GM12878 (cell line): ENCODE data around the gene CADM2. TPM values are rescaled to one million over a fixed set of nuclear protein-coding genes. Genes with fewer than 3 reads are reported as not detected.

ENCODE experiments used
- ATAC-seq: fragments of 200-7000 bp; cut with Tn5 transposase; 3 replicates; pipeline ENCODE4 v1.9.1; 2020; ENCODE audit warnings: mild to moderate bottlenecking, moderate library complexity
- BruUV-seq: library from RNA; stranded (reverse); fragments of 400-500 nt; replicated peaks from 2 replicates; lab custom pipeline; 2021; lab: Mats Ljungman, UMichigan
- CTCF ChIA-PET: fragments of 300-600 bp; sonication (Branson Sonifier 250); formaldehyde crosslinking; extraction: SDS; loops from one replicate; lab custom pipeline; 2021; ENCODE audit warnings: inconsistent platforms; lab: Yijun Ruan, JAX
- POLR2A ChIA-PET: fragments of 350-600 bp; formaldehyde crosslinking; extraction: SDS; loops from one replicate; lab custom pipeline; 2021; ENCODE audit warnings: inconsistent platforms; lab: Charles Lee
- RAD21 ChIA-PET: fragments of 300-600 bp; sonication (Branson Sonifier 250); formaldehyde crosslinking; loops from one replicate; lab custom pipeline; 2023; ENCODE audit warnings: antibody characterized with exemption; ENCODE audit not compliant: unreplicated experiment; lab: Charles Lee
- SMC1A ChIA-PET: fragments of 300-600 bp; sonication (Branson Sonifier 250); formaldehyde crosslinking; loops from one replicate; lab custom pipeline; 2023; ENCODE audit not compliant: unreplicated experiment, uncharacterized antibody; lab: Charles Lee
- DNase-seq: peaks from one replicate; pipeline ENCODE4 v3.0.0-alpha.2; 2011; ENCODE audit warnings: low read depth, low spot score
- FAIRE-seq: peaks from 3 replicates; lab custom pipeline; 2011; peaks lifted over from hg19 to GRCh38; lab: Jason Lieb, UNC
- H2AFZ ChIP-seq: 2 replicates; pipeline ENCODE4 v1.6.0; 2011; ENCODE audit warnings: low read depth, low read length, control low read depth; ENCODE audit not compliant: control insufficient read depth
- H3K27ac ChIP-seq: 2 replicates; pipeline ENCODE4 v1.5.1; 2011; ENCODE audit warnings: control low read depth; ENCODE audit not compliant: control insufficient read depth, insufficient read depth
- H3K27me3 ChIP-seq, 2 experiments: replicated peaks in 1 of 2; 2 replicates each; pipeline versions ENCODE4 v1.6.0 to v1.6.1; 2011; ENCODE audit warnings: low read length in 1 of 2; ENCODE audit not compliant: control insufficient read depth in 2 of 2, insufficient read depth in 2 of 2
- H3K36me3 ChIP-seq, 2 experiments: 2 replicates each; pipeline ENCODE4 v1.5.1; 2011; ENCODE audit warnings: low read length in 1 of 2; ENCODE audit not compliant: control insufficient read depth in 2 of 2, insufficient read depth in 2 of 2
- H3K4me1 ChIP-seq: 2 replicates; pipeline ENCODE4 v1.6.1; 2011; ENCODE audit warnings: mild to moderate bottlenecking, low read length, moderate library complexity, mixed read lengths; ENCODE audit not compliant: control insufficient read depth, insufficient read depth
- H3K4me2 ChIP-seq: 2 replicates; pipeline ENCODE4 v1.6.0; 2011; ENCODE audit warnings: control low read depth; ENCODE audit not compliant: control insufficient read depth, insufficient read depth
- H3K4me3 ChIP-seq: fragments of 200-600 bp; sonication (generic); 2 replicates; pipeline ENCODE4 v1.5.1; 2016
- H3K79me2 ChIP-seq: 2 replicates; pipeline ENCODE4 v1.6.0; 2011; ENCODE audit warnings: low read length; ENCODE audit not compliant: control insufficient read depth, insufficient read depth
- H3K9ac ChIP-seq: 2 replicates; pipeline ENCODE4 v1.8.0; 2011; ENCODE audit warnings: low read length, control low read depth, mixed read lengths; ENCODE audit not compliant: control insufficient read depth, insufficient read depth
- H3K9me3 ChIP-seq: replicated peaks from 3 replicates; pipeline ENCODE4 v1.5.1; 2011; ENCODE audit warnings: mild to moderate bottlenecking, low read length; ENCODE audit not compliant: control insufficient read depth, insufficient read depth
- H4K20me1 ChIP-seq: 2 replicates; pipeline ENCODE4 v1.6.0; 2011; ENCODE audit not compliant: control insufficient read depth, insufficient read depth
- BMI1 ChIP-seq: fragments of 450-650 bp; IDR thresholded peaks from 2 replicates; pipeline ENCODE4 v1.6.1; 2016; ENCODE audit warnings: mild to moderate bottlenecking, moderate library complexity, borderline replicate concordance
- CBFB ChIP-seq: IDR thresholded peaks from 2 replicates; pipeline ENCODE4 v1.6.1; 2016; ENCODE audit warnings: antibody characterized with exemption, low read depth
- CHD2 ChIP-seq: IDR thresholded peaks from 2 replicates; pipeline ENCODE4 v1.6.1; 2011; ENCODE audit warnings: low read depth, low read length, improper control_type of control experiment, borderline replicate concordance
- EZH2 ChIP-seq: IDR thresholded peaks from 2 replicates; pipeline ENCODE4 v1.6.1; 2012; ENCODE audit warnings: low read depth, mild to moderate bottlenecking, control low read depth, inconsistent platforms, low read length, borderline replicate concordance; ENCODE audit not compliant: control insufficient read depth
- GABPA ChIP-seq: IDR thresholded peaks from 2 replicates; pipeline ENCODE4 v1.6.1; 2014; ENCODE audit warnings: antibody characterized with exemption, low read depth, mild to moderate bottlenecking, inconsistent platforms
- IKZF1 ChIP-seq: fragments of 450-650 bp; conservative IDR thresholded peaks from 2 replicates; pipeline ENCODE4 v1.6.1; 2017; ENCODE audit warnings: antibody characterized with exemption, mild to moderate bottlenecking
- KAT2A ChIP-seq: conservative IDR thresholded peaks from 2 replicates; pipeline ENCODE4 v1.6.1; 2011; ENCODE audit warnings: low read depth, low read length; ENCODE audit not compliant: control insufficient read depth
- KDM1A ChIP-seq: fragments of 200-600 bp; sonication (generic); IDR thresholded peaks from 2 replicates; pipeline ENCODE4 v1.6.1; 2016; ENCODE audit warnings: borderline replicate concordance
- NR2C2 ChIP-seq: IDR thresholded peaks from 2 replicates; pipeline ENCODE4 v1.6.1; 2011; ENCODE audit warnings: borderline replicate concordance, low read depth; ENCODE audit not compliant: control insufficient read depth, insufficient read length
- PML ChIP-seq: IDR thresholded peaks from 2 replicates; pipeline ENCODE4 v1.6.1; 2012; ENCODE audit warnings: low read length, inconsistent platforms
- POLR2AphosphoS5 ChIP-seq: IDR thresholded peaks from 2 replicates; pipeline ENCODE4 v1.6.1; 2011; ENCODE audit warnings: mild to moderate bottlenecking, low read length, inconsistent platforms
- RAD51 ChIP-seq: fragments of 450-650 bp; IDR thresholded peaks from 2 replicates; pipeline ENCODE4 v1.6.1; 2016; ENCODE audit warnings: moderate library complexity, mild to moderate bottlenecking, inconsistent platforms
- RFX5 ChIP-seq: IDR thresholded peaks from 2 replicates; pipeline ENCODE4 v1.6.1; 2011; ENCODE audit warnings: low read depth, low read length, improper control_type of control experiment
- SKIL ChIP-seq: fragments of 450-650 bp; IDR thresholded peaks from 2 replicates; pipeline ENCODE4 v1.6.1; 2017; ENCODE audit warnings: mild to moderate bottlenecking, low read depth, inconsistent platforms; ENCODE audit not compliant: poor library complexity, severe bottlenecking
- SMC3 ChIP-seq: IDR thresholded peaks from 2 replicates; pipeline ENCODE4 v1.6.1; 2011; ENCODE audit warnings: low read length, improper control_type of control experiment, borderline replicate concordance
- SREBF1 ChIP-seq: IDR thresholded peaks from 2 replicates; pipeline ENCODE4 v1.6.1; 2012; ENCODE audit warnings: mild to moderate bottlenecking, low read length
- ZBTB33 ChIP-seq: fragments of 450-650 bp; IDR thresholded peaks from 2 replicates; pipeline ENCODE4 v1.6.1; 2017; ENCODE audit warnings: mild to moderate bottlenecking
- WGBS: methylation state at CpG from one replicate; pipeline ENCODE4 v1.1.6; 2016; ENCODE audit warnings: low lambda C conversion rate; ENCODE audit not compliant: insufficient replicate concordance, insufficient coverage; ENCODE audit errors: missing lambda C conversion rate; 5-methylcytosine and 5-hydroxymethylcytosine counted together
- in situ Hi-C: fragments of 300-500 bp; cut with MboI; formaldehyde crosslinking; loops from 9 replicates; pipeline ENCODE4 v1.14.3; 2018; ENCODE audit warnings: mixed read lengths
- intact Hi-C: fragments of 100-400 bp; cut with micrococcal nuclease; formaldehyde crosslinking; loops from one replicate; pipeline ENCODE4 v1.14.2; 2022; ENCODE audit not compliant: unreplicated experiment
- polyA plus RNA-seq, 11 experiments: library from polyadenylated mRNA; depleted of rRNA in 4 of 11; unstranded in 6 of 11; stranded (reverse) in 5 of 11; fragments of >200 nt; fragmentation: Nextera tagmentation in 4 of 11; fragmentation: Illumina TruSeq in 1 of 11; extraction: Ambion mirVana in 4 of 11; extraction: Trizol in 1 of 11; gene quantifications; 1 replicate in 1 of 11; 2 replicates in 10 of 11; pipeline versions ENCODE4 v1.2.1 to v1.2.3, GENCODE V29; 2011 to 2016; ENCODE audit warnings: inconsistent platforms in 2 of 11, missing spikeins in 2 of 11, low read depth in 1 of 11
- total RNA-seq, 4 experiments: library from RNA; depleted of rRNA in 3 of 4; stranded (reverse); fragments of >200 nt in 3 of 4; fragmentation: Illumina TruSeq in 1 of 4; extraction: Trizol in 1 of 4; gene quantifications; 2 replicates each; pipeline versions ENCODE4 v1.2.1 to v1.2.3, GENCODE V29; 2013 to 2021

Gene CADM2
- total and polyA plus RNA-seq, 10 of the 15 experiments (the other 5 are each of a cell fraction or from before 2014, with no cell fraction given) = 0.13 TPM; not detected in 9

GRCh38 chr3:85426121-85426520 is 467.3 kb downstream of the CADM2 start (continued):
- TF ChIP-seq PML (no peak), IKZF1 (no peak), CHD2 (no peak), BMI1 (no peak), CBFB (no peak), EZH2 (no peak), POLR2AphosphoS5 (no peak), KDM1A (no peak)

GRCh38 chr3:85427467-85427866 is 468.7 kb downstream of the CADM2 start:
- BruUV-seq = no TSS peak
- ChIA-PET SMC1A (no interaction called here), RAD21 (no interaction called here), CTCF (interaction anchor here (0.8 to 1.1 kb wide), 2 partner anchors 10 to 13 kb away, joined by 3 to 7 read pairs; no protein-coding TSS in a partner anchor), POLR2A (no interaction called here)
- no peaks in the 10 kb centered on the region for H3K4me1 ChIP-seq
- no peak for DNase-seq
- H3K4me2 ChIP-seq = no peak overlapping the region
- H2AFZ ChIP-seq = no peak overlapping the region
- ATAC-seq = no peak
- in situ Hi-C loops = no loop called here
- FAIRE-seq = no peak
- no peak overlapping the region for H3K9ac ChIP-seq
- H3K4me3 ChIP-seq = no peak overlapping the region
- no peaks in the 10 kb centered on the region for H3K27me3 ChIP-seq
- no peaks in the 10 kb centered on the region for H4K20me1 ChIP-seq
- no peak overlapping the region for H3K27ac ChIP-seq
- intact Hi-C loops = no loop called here
- WGBS = 13% methylated on average over 1 of the region's 1 CpG
- no peak for TF ChIP-seq SREBF1
- no peak for TF ChIP-seq RAD51
- TF ChIP-seq SMC3 = no peak
- no peak for TF ChIP-seq SKIL
- no peak for TF ChIP-seq GABPA
- TF ChIP-seq NR2C2 = no peak
- TF ChIP-seq KAT2A = no peak
- TF ChIP-seq ZBTB33 = no peak
- no peak for TF ChIP-seq RFX5
- no peaks in the 10 kb centered on the region for H3K79me2 ChIP-seq
- H3K36me3 ChIP-seq = no peaks in the 10 kb centered on the region
- H3K9me3 ChIP-seq = no peaks in the 10 kb centered on the region
